Sigmoid colon (tissue), 7 donors: ENCODE results near the gene SIPA1. TPM values are rescaled to one million over a fixed set of nuclear protein-coding genes. Genes with fewer than 3 reads are reported as not detected.
A peak's percentile ranks its signal among the peaks of the same experiment; 100 is the strongest.

Experiments
- DNase-seq: peaks from one replicate; pipeline ENCODE4 v3.0.0-alpha.2; 2019
- H3K27ac ChIP-seq, 4 donors: fragments of 200-600 bp; sonication (generic); one replicate each; pipeline ENCODE4 v1.5.1; 2016 to 2019; ENCODE audit warnings: mild to moderate bottlenecking in 1 of 4
- H3K27me3 ChIP-seq, 3 donors: fragments of 200-600 bp; sonication (generic); one replicate each; pipeline ENCODE4 v1.5.1; 2019; ENCODE audit warnings: mild to moderate bottlenecking in 1 of 3
- H3K36me3 ChIP-seq, 4 donors: fragments of 200-600 bp; sonication (generic); one replicate each; pipeline ENCODE4 v1.5.1; 2016 to 2019
- H3K4me1 ChIP-seq, 4 donors: fragments of 200-600 bp; sonication (generic); one replicate each; pipeline ENCODE4 v1.5.1; 2017 to 2019
- H3K4me3 ChIP-seq, 4 donors: fragments of 200-600 bp; sonication (generic); one replicate each; pipeline ENCODE4 v1.5.1; 2017 to 2019; ENCODE audit warnings: mild to moderate bottlenecking in 2 of 4, moderate library complexity in 1 of 4
- H3K9me3 ChIP-seq, 4 donors: fragments of 200-600 bp in 3 of 4; sonication (generic) in 3 of 4; one replicate each; pipeline versions ENCODE4 v1.5.1 to v1.6.1; 2013 to 2019
- EP300 ChIP-seq, 4 donors: sonication (generic); formaldehyde crosslinking; IDR thresholded peaks; one replicate each; pipeline ENCODE4 v1.6.1; 2017; ENCODE audit warnings: antibody characterized with exemption in 4 of 4
- POLR2A ChIP-seq, 2 donors: fragments of 450-650 bp; IDR thresholded peaks; one replicate each; pipeline ENCODE4 v1.6.1; 2016; ENCODE audit warnings: antibody characterized with exemption in 2 of 2, mild to moderate bottlenecking in 2 of 2, moderate library complexity in 2 of 2
- POLR2AphosphoS5 ChIP-seq, 4 donors: sonication (generic); formaldehyde crosslinking; IDR thresholded peaks; one replicate each; pipeline ENCODE4 v1.6.1; 2017; ENCODE audit warnings: antibody characterized with exemption in 4 of 4
- WGBS, 2 donors: extraction: QIAGEN DNeasy Blood & Tissue Kit; methylation state at CpG; one replicate each; pipeline ENCODE4 v1.1.7; 2013; 5-methylcytosine and 5-hydroxymethylcytosine counted together
- intact Hi-C: fragments of 100-400 bp; cut with DNase I; formaldehyde crosslinking; loops from one replicate; pipeline ENCODE4 v1.15.1; 2023
- polyA plus RNA-seq, 3 donors: library from polyadenylated mRNA; stranded (reverse); fragments of 200-250 nt; gene quantifications; one replicate each; pipeline ENCODE4 v1.2.3, GENCODE V29; 2013
- total RNA-seq, 4 donors: library from RNA; depleted of rRNA; stranded (reverse); fragments of >200 nt; gene quantifications; one replicate each; pipeline ENCODE4 v1.1.0, GENCODE V29; 2016
- TF ChIP-seq, protein P1 (sequence below), 4 experiments: fragments of 450-650 bp in 3 of 4; fragments of 200-600 bp in 1 of 4; IDR thresholded peaks; one replicate each; pipeline ENCODE4 v1.5.1; 2016 to 2019; ENCODE audit warnings: antibody characterized with exemption in 4 of 4, mild to moderate bottlenecking in 3 of 4, moderate library complexity in 2 of 4
- donor health status: healthy with polysubstance abuse.
- donor health status: Bipolar disorder and iron deficiency.
- donor health status: healthy.

The SIPA1 gene, protein sequence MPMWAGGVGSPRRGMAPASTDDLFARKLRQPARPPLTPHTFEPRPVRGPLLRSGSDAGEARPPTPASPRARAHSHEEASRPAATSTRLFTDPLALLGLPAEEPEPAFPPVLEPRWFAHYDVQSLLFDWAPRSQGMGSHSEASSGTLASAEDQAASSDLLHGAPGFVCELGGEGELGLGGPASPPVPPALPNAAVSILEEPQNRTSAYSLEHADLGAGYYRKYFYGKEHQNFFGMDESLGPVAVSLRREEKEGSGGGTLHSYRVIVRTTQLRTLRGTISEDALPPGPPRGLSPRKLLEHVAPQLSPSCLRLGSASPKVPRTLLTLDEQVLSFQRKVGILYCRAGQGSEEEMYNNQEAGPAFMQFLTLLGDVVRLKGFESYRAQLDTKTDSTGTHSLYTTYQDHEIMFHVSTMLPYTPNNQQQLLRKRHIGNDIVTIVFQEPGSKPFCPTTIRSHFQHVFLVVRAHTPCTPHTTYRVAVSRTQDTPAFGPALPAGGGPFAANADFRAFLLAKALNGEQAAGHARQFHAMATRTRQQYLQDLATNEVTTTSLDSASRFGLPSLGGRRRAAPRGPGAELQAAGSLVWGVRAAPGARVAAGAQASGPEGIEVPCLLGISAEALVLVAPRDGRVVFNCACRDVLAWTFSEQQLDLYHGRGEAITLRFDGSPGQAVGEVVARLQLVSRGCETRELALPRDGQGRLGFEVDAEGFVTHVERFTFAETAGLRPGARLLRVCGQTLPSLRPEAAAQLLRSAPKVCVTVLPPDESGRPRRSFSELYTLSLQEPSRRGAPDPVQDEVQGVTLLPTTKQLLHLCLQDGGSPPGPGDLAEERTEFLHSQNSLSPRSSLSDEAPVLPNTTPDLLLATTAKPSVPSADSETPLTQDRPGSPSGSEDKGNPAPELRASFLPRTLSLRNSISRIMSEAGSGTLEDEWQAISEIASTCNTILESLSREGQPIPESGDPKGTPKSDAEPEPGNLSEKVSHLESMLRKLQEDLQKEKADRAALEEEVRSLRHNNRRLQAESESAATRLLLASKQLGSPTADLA
- total RNA-seq, result 10 to 100 TPM; 19.9 to 30.7 (median 28.2) TPM
- polyA plus RNA-seq, result 10 to 100 TPM; 20.3 to 53.6 (median 34.8) TPM

DNA sequence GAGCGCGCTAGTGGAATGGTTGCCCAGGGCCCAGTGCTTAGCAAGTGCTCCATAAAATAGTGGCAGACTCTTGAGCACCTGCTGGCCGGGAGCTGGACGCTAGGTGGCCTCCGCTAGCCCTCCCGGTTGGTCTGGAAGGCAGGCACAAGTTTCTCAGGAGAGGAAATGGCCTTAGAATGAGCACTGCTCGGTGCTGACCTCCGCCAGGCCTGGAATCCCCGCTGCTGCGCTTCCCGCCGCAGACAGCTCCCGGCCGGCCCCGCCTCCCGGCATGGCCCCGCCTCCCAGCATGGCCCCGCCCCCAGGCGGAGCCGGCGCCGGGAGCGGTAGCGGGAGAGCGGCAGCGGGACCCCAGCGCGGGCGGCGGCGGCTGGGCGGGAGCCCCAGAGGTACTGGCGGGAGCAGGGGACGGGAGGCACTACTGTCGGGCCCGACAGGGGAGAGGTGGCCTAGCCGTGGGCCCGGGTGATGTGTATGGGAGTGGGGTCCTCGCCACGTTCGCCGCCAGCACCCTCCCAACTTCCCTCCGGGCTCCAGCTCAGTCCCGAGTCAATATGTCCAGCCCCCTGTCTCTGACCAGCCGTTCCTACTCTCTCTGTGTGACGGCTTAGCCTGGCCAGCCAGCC, at the start of gene SIPA1:
SIPA1 (plus strand) TSS at position 308 of the 626 bp plus-strand sequence. CDS start 2,821 bp downstream, outside the sequence.
- TF ChIP-seq POLR2AphosphoS5 (IDR thresholded peaks at IDR 0.05), result peak; percentile 38 to 81 (median 66)
- TF ChIP-seq, protein P1, sequence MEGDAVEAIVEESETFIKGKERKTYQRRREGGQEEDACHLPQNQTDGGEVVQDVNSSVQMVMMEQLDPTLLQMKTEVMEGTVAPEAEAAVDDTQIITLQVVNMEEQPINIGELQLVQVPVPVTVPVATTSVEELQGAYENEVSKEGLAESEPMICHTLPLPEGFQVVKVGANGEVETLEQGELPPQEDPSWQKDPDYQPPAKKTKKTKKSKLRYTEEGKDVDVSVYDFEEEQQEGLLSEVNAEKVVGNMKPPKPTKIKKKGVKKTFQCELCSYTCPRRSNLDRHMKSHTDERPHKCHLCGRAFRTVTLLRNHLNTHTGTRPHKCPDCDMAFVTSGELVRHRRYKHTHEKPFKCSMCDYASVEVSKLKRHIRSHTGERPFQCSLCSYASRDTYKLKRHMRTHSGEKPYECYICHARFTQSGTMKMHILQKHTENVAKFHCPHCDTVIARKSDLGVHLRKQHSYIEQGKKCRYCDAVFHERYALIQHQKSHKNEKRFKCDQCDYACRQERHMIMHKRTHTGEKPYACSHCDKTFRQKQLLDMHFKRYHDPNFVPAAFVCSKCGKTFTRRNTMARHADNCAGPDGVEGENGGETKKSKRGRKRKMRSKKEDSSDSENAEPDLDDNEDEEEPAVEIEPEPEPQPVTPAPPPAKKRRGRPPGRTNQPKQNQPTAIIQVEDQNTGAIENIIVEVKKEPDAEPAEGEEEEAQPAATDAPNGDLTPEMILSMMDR (IDR thresholded peaks at IDR 0.05), result no peak
- TF ChIP-seq POLR2A (IDR thresholded peaks at IDR 0.05), result peak in 1 of 2 donors; percentile 43
- no peak for TF ChIP-seq EP300 (IDR thresholded peaks at IDR 0.05)
- DNase-seq, result peak; percentile 86
- Histone ChIP-seq H3K27me3 (no peaks in the 10 kb centered on the region), H3K4me1 (peaks cover 0 to 50% (median 41%) of the 10 kb centered on the region in 4 donors), H3K27ac (peak within 1 kb of the TSS; percentile 87 to 90 (median 88)), H3K9me3 (no peaks in the 10 kb centered on the region), H3K36me3 (peaks cover 27 to 49% (median 38%) of the 10 kb centered on the region in 4 donors), H3K4me3 (peak within 1 kb of the TSS; percentile 68 to 79 (median 74))
- WGBS, 2 donors, result 4% methylated on average over 46 of the region's 46 CpGs
- intact Hi-C loops, result no loop called here

DNA sequence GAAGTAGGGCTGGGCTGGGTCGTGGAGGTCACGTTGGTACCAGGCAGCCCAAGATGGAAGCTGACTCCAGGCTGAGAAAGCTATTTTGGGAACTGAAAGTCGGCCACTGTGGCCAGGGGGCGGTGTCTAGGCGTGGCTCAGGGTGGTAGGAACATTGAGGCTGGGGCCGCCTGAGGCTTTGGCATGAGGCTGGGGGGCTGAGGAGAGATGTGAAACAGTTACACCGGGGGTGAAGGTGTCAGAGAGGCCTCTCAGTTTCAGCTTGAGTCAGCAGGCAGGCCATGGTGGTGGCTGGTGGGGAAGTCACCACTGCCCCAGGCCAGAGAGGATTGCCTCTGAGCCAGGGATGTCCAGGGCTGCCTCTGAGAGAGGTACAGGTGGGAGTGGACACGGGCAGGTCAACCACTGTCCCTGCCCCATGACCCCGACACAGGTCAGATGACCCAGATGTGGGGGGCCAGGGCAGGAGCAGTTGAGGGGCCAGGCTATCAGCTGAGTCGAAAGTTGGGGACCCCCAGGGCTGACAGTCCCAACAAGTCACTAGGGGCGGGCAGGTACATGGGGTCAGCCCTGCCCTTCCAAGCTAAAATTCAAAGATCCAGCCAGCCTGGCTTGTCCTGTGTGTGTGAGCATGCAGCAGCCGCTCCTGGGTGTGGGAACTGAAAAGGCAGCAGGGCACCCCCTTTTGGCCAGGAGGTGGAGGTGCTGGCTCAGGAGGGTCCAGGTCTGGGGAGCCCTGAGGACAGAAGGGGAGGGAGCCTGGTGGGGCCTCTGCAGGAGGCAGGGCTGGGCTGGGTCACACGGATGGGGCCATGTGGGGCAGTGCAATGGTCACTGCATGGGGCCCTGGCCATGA, 49.5 kb upstream of the SIPA1 start:
- WGBS, 2 donors, result 44 to 48% methylated on average over 13 of the region's 13 CpGs
- Histone ChIP-seq H3K36me3 (peaks cover 15 to 77% (median 45%) of the 10 kb centered on the region in 4 donors), H3K4me3 (no peak overlapping the region), H3K9me3 (no peaks in the 10 kb centered on the region), H3K4me1 (peaks cover 0 to 77% (median 64%) of the 10 kb centered on the region in 4 donors), H3K27me3 (no peaks in the 10 kb centered on the region), H3K27ac (peak overlapping the region; percentile 77 to 98 (median 82))
- peak; percentile 86 for DNase-seq
- intact Hi-C loops, result no loop called here
- TF ChIP-seq EP300 (IDR thresholded peaks at IDR 0.05) (no peak), POLR2AphosphoS5 (IDR thresholded peaks at IDR 0.05) (no peak), POLR2A (IDR thresholded peaks at IDR 0.05) (no peak)
- TF ChIP-seq, protein P1 (IDR thresholded peaks at IDR 0.05), result peak; percentile 21 to 49 (median 40)

DNA sequence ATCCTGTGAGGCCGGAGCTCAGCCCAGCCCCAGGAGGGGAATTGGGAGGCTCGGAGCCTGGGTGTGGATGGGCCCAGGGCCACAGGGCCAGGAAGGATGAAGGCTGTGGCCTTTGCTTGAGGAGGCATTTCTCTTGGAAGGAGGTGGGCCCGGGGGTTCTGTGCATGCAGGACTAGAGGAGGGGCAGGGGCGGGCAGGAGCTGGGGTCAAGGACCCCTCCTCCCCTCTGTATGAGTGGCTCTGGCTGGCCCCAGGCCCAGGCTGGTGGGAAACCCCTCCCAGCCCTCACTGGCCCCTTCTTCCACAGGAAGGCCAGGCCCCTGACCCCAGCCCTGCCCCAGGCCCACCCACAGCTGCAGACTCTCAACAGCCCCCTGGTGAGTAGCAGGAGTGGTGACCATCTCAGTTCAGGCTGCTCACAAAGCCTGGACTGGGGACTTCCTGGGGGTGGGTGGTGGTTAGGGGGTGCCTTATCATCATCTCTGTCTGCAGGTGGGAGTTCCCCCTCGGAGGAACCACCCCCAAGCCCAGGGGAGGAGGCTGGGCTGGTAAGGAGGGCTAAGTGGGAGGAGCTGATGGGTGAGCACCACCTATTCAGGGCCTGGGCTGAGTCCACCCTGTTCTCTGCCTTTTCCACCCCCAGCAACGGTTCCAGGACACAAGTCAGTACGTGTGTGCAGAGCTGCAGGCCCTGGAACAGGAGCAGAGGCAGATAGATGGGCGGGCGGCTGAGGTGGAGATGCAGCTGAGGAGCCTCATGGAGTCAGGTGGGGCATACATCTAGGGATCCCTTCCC, 48.3 kb upstream of the SIPA1 start:
- H3K9me3 ChIP-seq, result no peaks in the 10 kb centered on the region
- no peak for TF ChIP-seq EP300 (IDR thresholded peaks at IDR 0.05)
- TF ChIP-seq POLR2AphosphoS5 (IDR thresholded peaks at IDR 0.05), result no peak
- TF ChIP-seq, protein P1 (IDR thresholded peaks at IDR 0.05), result no peak
- no peak for TF ChIP-seq POLR2A (IDR thresholded peaks at IDR 0.05)
- peak; percentile 66 for DNase-seq
- intact Hi-C loops, result no loop called here
- H3K4me3 ChIP-seq, result no peak overlapping the region
- H3K27ac ChIP-seq, result peak overlapping the region; percentile 77 to 98 (median 82)
- H3K27me3 ChIP-seq, result no peaks in the 10 kb centered on the region
- peaks cover 0 to 73% (median 62%) of the 10 kb centered on the region in 4 donors for H3K4me1 ChIP-seq
- H3K36me3 ChIP-seq, result peaks cover 10 to 65% (median 37%) of the 10 kb centered on the region in 4 donors
- 76 to 86% methylated on average over 9 of the region's 9 CpGs for WGBS, 2 donors
